ENCODE measurements around the gene KCNQ1. TPM values are rescaled to one million over a fixed set of nuclear protein-coding genes. Genes with fewer than 3 reads are reported as not detected.

KCNQ1 gene
- total RNA-seq, 2 experiments from 2014 or later = 9.1 to 10.9 TPM

GRCh38 chr11:2453436-2453835 is 8.6 kb downstream of the KCNQ1 start:
- ChIA-PET CTCF (interaction anchor here (0.5 to 0.7 kb wide), 2 partner anchors 53 to 80 kb away, joined by 3 read pairs; no protein-coding TSS in a partner anchor), POLR2A (no interaction called here)
- intact Hi-C loops (cut with DNase I, micrococcal nuclease) = no loop called here
- Mint-ChIP-seq H3K4me3 (no peak overlapping the region), H3K27me3 (no peaks in the 10 kb centered on the region), H3K4me1 (no peaks in the 10 kb centered on the region), H3K36me3 (ENCODE audit: low read depth) (no peaks in the 10 kb centered on the region), H3K9me3 (ENCODE audit: low read depth) (no peaks in the 10 kb centered on the region), H3K27ac (no peak overlapping the region)
- no peak for DNase-seq
- no peak for ATAC-seq

GRCh38 chr11:2458321-2458720 is 13.5 kb downstream of the KCNQ1 start:
- Mint-ChIP-seq H3K36me3 (ENCODE audit: low read depth) (no peaks in the 10 kb centered on the region), H3K4me1 (peaks cover 15% of the 10 kb centered on the region), H3K27me3 (no peaks in the 10 kb centered on the region), H3K4me3 (no peak overlapping the region), H3K27ac (no peak overlapping the region), H3K9me3 (ENCODE audit: low read depth) (no peaks in the 10 kb centered on the region)
- ChIA-PET POLR2A (no interaction called here), CTCF (interaction anchor here (1.0 kb wide), 1 partner anchor 24 kb away, joined by 3 read pairs; no protein-coding TSS in a partner anchor)
- no peak for ATAC-seq
- intact Hi-C loops (cut with DNase I, micrococcal nuclease) = no loop called here
- DNase-seq = no peak

- Mint-ChIP-seq H3K4me1 (peaks cover 17% of the 10 kb centered on the region), H3K27ac (no peak overlapping the region), H3K9me3 (ENCODE audit: low read depth) (no peaks in the 10 kb centered on the region), H3K36me3 (ENCODE audit: low read depth) (no peaks in the 10 kb centered on the region), H3K4me3 (no peak overlapping the region), H3K27me3 (no peaks in the 10 kb centered on the region)
- DNase-seq (peak; percentile 3), ATAC-seq (no peak)
- ChIA-PET CTCF (no interaction called here), POLR2A (no interaction called here)
- intact Hi-C loops (cut with DNase I, micrococcal nuclease) = no loop called here
Measured at GRCh38 chr11:2459016-2459725, 14.4 kb downstream of the KCNQ1 start.

- Mint-ChIP-seq H3K27ac (no peak overlapping the region), H3K9me3 (ENCODE audit: low read depth) (no peaks in the 10 kb centered on the region), H3K36me3 (ENCODE audit: low read depth) (no peaks in the 10 kb centered on the region), H3K4me1 (peaks cover 17% of the 10 kb centered on the region), H3K27me3 (no peaks in the 10 kb centered on the region), H3K4me3 (no peak overlapping the region)
- DNase-seq (peak; percentile 3), ATAC-seq (no peak)
- ChIA-PET POLR2A (no interaction called here), CTCF (no interaction called here)
- intact Hi-C loops (cut with DNase I, micrococcal nuclease) = no loop called here
Measured at GRCh38 chr11:2459796-2460531, 15.2 kb downstream of the KCNQ1 start.

GRCh38 chr11:2460540-2461252 is 15.9 kb downstream of the KCNQ1 start:
- Mint-ChIP-seq H3K27ac (no peak overlapping the region), H3K4me3 (no peak overlapping the region), H3K9me3 (ENCODE audit: low read depth) (no peaks in the 10 kb centered on the region), H3K4me1 (peaks cover 17% of the 10 kb centered on the region), H3K27me3 (no peaks in the 10 kb centered on the region), H3K36me3 (ENCODE audit: low read depth) (no peaks in the 10 kb centered on the region)
- ATAC-seq (no peak), DNase-seq (no peak)
- intact Hi-C loops (cut with DNase I, micrococcal nuclease) = no loop called here
- ChIA-PET CTCF (no interaction called here), POLR2A (no interaction called here)

GRCh38 chr11:2461253-2461955 is 16.6 kb downstream of the KCNQ1 start:
- ATAC-seq (no peak), DNase-seq (no peak)
- intact Hi-C loops (cut with DNase I, micrococcal nuclease) = no loop called here
- ChIA-PET POLR2A (no interaction called here), CTCF (no interaction called here)
- no peaks in the 10 kb centered on the region for H3K9me3 Mint-ChIP-seq (ENCODE audit: low read depth)
- no peaks in the 10 kb centered on the region for H3K36me3 Mint-ChIP-seq (ENCODE audit: low read depth)
- H3K4me3 Mint-ChIP-seq = no peak overlapping the region
- no peak overlapping the region for H3K27ac Mint-ChIP-seq
- peaks cover 23% of the 10 kb centered on the region for H3K4me1 Mint-ChIP-seq
- H3K27me3 Mint-ChIP-seq = no peaks in the 10 kb centered on the region

- Mint-ChIP-seq H3K4me1 (peaks cover 29% of the 10 kb centered on the region), H3K27ac (no peak overlapping the region), H3K36me3 (ENCODE audit: low read depth) (no peaks in the 10 kb centered on the region), H3K4me3 (no peak overlapping the region), H3K27me3 (no peaks in the 10 kb centered on the region), H3K9me3 (ENCODE audit: low read depth) (no peaks in the 10 kb centered on the region)
- ATAC-seq = no peak
- DNase-seq = no peak
- intact Hi-C loops (cut with DNase I, micrococcal nuclease) = loop anchor here in 1 of 2 experiments (2.0 kb wide), 1 partner anchor 13 kb away; no protein-coding TSS in a partner anchor
- ChIA-PET POLR2A (no interaction called here), CTCF (no interaction called here)
Measured at GRCh38 chr11:2461956-2462542, 17.2 kb downstream of the KCNQ1 start.

- H3K36me3 Mint-ChIP-seq (ENCODE audit: low read depth) = no peaks in the 10 kb centered on the region
- ChIA-PET POLR2A (no interaction called here), CTCF (no interaction called here)
- H3K4me1 Mint-ChIP-seq = peaks cover 35% of the 10 kb centered on the region
- H3K4me3 Mint-ChIP-seq = no peak overlapping the region
- intact Hi-C loops (cut with DNase I, micrococcal nuclease) = loop anchor here in 1 of 2 experiments (2.0 kb wide), 1 partner anchor 14 kb away; no protein-coding TSS in a partner anchor
- H3K27ac Mint-ChIP-seq = no peak overlapping the region
- H3K9me3 Mint-ChIP-seq (ENCODE audit: low read depth) = no peaks in the 10 kb centered on the region
- H3K27me3 Mint-ChIP-seq = no peaks in the 10 kb centered on the region
- no peak for ATAC-seq
- peak; percentile 5 for DNase-seq
Measured at GRCh38 chr11:2462543-2462985, 17.8 kb downstream of the KCNQ1 start.

- DNase-seq (peak; percentile 6), ATAC-seq (no peak)
- Mint-ChIP-seq H3K27me3 (no peaks in the 10 kb centered on the region), H3K27ac (no peak overlapping the region), H3K36me3 (ENCODE audit: low read depth) (no peaks in the 10 kb centered on the region), H3K9me3 (ENCODE audit: low read depth) (no peaks in the 10 kb centered on the region), H3K4me3 (no peak overlapping the region), H3K4me1 (peaks cover 40% of the 10 kb centered on the region)
- ChIA-PET POLR2A (no interaction called here), CTCF (no interaction called here)
- intact Hi-C loops (cut with DNase I, micrococcal nuclease) = loop anchor here in 1 of 2 experiments (2.0 kb wide), 1 partner anchor 14 kb away; no protein-coding TSS in a partner anchor
Measured at GRCh38 chr11:2462986-2463765, 18.4 kb downstream of the KCNQ1 start.

- no peaks in the 10 kb centered on the region for H3K36me3 Mint-ChIP-seq (ENCODE audit: low read depth)
- peaks cover 43% of the 10 kb centered on the region for H3K4me1 Mint-ChIP-seq
- H3K27me3 Mint-ChIP-seq = no peaks in the 10 kb centered on the region
- DNase-seq = no peak
- ChIA-PET POLR2A (no interaction called here), CTCF (no interaction called here)
- ATAC-seq = no peak
- intact Hi-C loops (cut with DNase I, micrococcal nuclease) = loop anchor here in 1 of 2 experiments (2.0 kb wide), 1 partner anchor 15 kb away; no protein-coding TSS in a partner anchor
- H3K9me3 Mint-ChIP-seq (ENCODE audit: low read depth) = no peaks in the 10 kb centered on the region
- H3K27ac Mint-ChIP-seq = no peak overlapping the region
- no peak overlapping the region for H3K4me3 Mint-ChIP-seq
Measured at GRCh38 chr11:2463766-2464277, 19.0 kb downstream of the KCNQ1 start.
